Vagina (tissue), 2 donors: ENCODE results near the gene KCNK4.
A peak's percentile ranks its signal among the peaks of the same experiment; 100 is the strongest.

Source experiments
- CTCF ChIP-seq, 3 experiments: fragments of 450-650 bp in 2 of 3; fragments of 200-600 bp in 1 of 3; sonication (generic) in 1 of 3; IDR thresholded peaks; one replicate each; pipeline ENCODE4 v1.5.1; 2017 to 2019; ENCODE audit warnings: antibody characterized with exemption in 3 of 3, mild to moderate bottlenecking in 2 of 3, moderate library complexity in 2 of 3
- POLR2A ChIP-seq, 2 donors: fragments of 450-650 bp; IDR thresholded peaks; one replicate each; pipeline ENCODE4 v1.6.1; 2017; ENCODE audit warnings: antibody characterized with exemption in 2 of 2, mild to moderate bottlenecking in 2 of 2, moderate library complexity in 2 of 2

- peak in 1 of 3 experiments; percentile 1 for TF ChIP-seq CTCF (IDR thresholded peaks at IDR 0.05)
- TF ChIP-seq POLR2A (IDR thresholded peaks at IDR 0.05), result peak in 1 of 2 donors; percentile 81
These were observed 26.3 kb downstream of the KCNK4 start, which contains the start of gene TRMT112 for GRCh38 chr11:64317325-64317960.
